Activated CD4-positive, alpha-beta T cell treated with anti-CD3 and anti-CD28 coated beads for 48 hours (primary cell): ENCODE data around the gene TAOK2.

Source experiments
- DNase-seq: peaks from one replicate; pipeline ENCODE4 v3.0.0-alpha.2; 2020

Gene TAOK2

GRCh38 chr16:29988346-29989075 lies 14.8 kb downstream of the TAOK2 start:
- DNase-seq: no peak

- no peak for DNase-seq
These were observed 15.6 kb downstream of the TAOK2 start for GRCh38 chr16:29989111-29989858.

GRCh38 chr16:29990034-29990433 lies 16.4 kb downstream of the TAOK2 start:
- no peak for DNase-seq

- DNase-seq: no peak
These were observed 17.4 kb downstream of the TAOK2 start for GRCh38 chr16:29990883-29991570.

GRCh38 chr16:29991571-29991904 lies 17.9 kb downstream of the TAOK2 start:
- no peak for DNase-seq

- DNase-seq: no peak
These were observed 18.8 kb downstream of the TAOK2 start for GRCh38 chr16:29992344-29992967.

- DNase-seq: no peak
These were observed 19.7 kb downstream of the TAOK2 start for GRCh38 chr16:29993191-29993902.

GRCh38 chr16:29993903-29994599 lies 20.4 kb downstream of the TAOK2 start:
- DNase-seq: no peak

- peak; percentile 85 for DNase-seq
These were observed 21.1 kb downstream of the TAOK2 start for GRCh38 chr16:29994600-29995323.

GRCh38 chr16:29995324-29995910 lies 21.7 kb downstream of the TAOK2 start, which contains the start of gene HIRIP3:
HIRIP3 (minus strand) TSS chr16:29995617; CDS start chr16:29995605, 12 bp downstream.
- DNase-seq: peak; percentile 92

- DNase-seq: peak; percentile 100
These were observed 22.5 kb downstream of the TAOK2 start, which contains the start of gene INO80E for GRCh38 chr16:29995911-29996765. INO80E (plus strand) TSS chr16:29996241; CDS start chr16:29996311, 70 bp downstream.

- no peak for DNase-seq
These were observed 23.1 kb downstream of the TAOK2 start for GRCh38 chr16:29996766-29997250.

- DNase-seq: no peak
These were observed 25.9 kb downstream of the TAOK2 start for GRCh38 chr16:29999605-30000004.

- no peak for DNase-seq
These were observed 27.3 kb downstream of the TAOK2 start for GRCh38 chr16:30000735-30001631.

- no peak for DNase-seq
These were observed 29.1 kb downstream of the TAOK2 start for GRCh38 chr16:30002614-30003346.

- no peak for DNase-seq
These were observed 30.2 kb downstream of the TAOK2 start for GRCh38 chr16:30003670-30004423.

- no peak for DNase-seq
These were observed 30.7 kb downstream of the TAOK2 start for GRCh38 chr16:30004424-30004776.
